IPS-11a (cell line): ENCODE measurements around the gene ACIN1.
A peak's percentile ranks its signal among the peaks of the same experiment; 100 is the strongest.

Experiments
- H3K4me3 ChIP-seq: one replicate; pipeline ENCODE4 v1.5.1; 2013; ENCODE audit warnings: low read depth, low read length, control low read depth

Gene ACIN1

GRCh38 chr14:23105348-23105824, 10.4 kb upstream of the ACIN1 start:
- no peak overlapping the region for H3K4me3 ChIP-seq

- H3K4me3 ChIP-seq = no peak within 1 kb of the TSS
Measured at GRCh38 chr14:23104591-23105347, 9.8 kb upstream of the ACIN1 start, which contains the start of gene CIROP. Gene CIROP, minus strand, starts transcription at chr14:23104989. Its CDS starts 69 bp downstream, at chr14:23104920.

GRCh38 chr14:23104070-23104590, 9.2 kb upstream of the ACIN1 start:
- H3K4me3 ChIP-seq = no peak overlapping the region

- H3K4me3 ChIP-seq = no peak overlapping the region
Measured at GRCh38 chr14:23103581-23103980, 8.6 kb upstream of the ACIN1 start.

GRCh38 chr14:23102801-23103200, 7.9 kb upstream of the ACIN1 start:
- no peak overlapping the region for H3K4me3 ChIP-seq

GRCh38 chr14:23101986-23102625, 7.2 kb upstream of the ACIN1 start:
- no peak overlapping the region for H3K4me3 ChIP-seq

- H3K4me3 ChIP-seq = no peak overlapping the region
Measured at GRCh38 chr14:23101213-23101970, 6.5 kb upstream of the ACIN1 start.

- H3K4me3 ChIP-seq = no peak overlapping the region
Measured at GRCh38 chr14:23099212-23099861, 4.4 kb upstream of the ACIN1 start.

- H3K4me3 ChIP-seq = no peak overlapping the region
Measured at GRCh38 chr14:23097786-23098185, 2.9 kb upstream of the ACIN1 start.

GRCh38 chr14:23095196-23096108, 516 bp upstream of the ACIN1 start, which contains the start of gene C14orf119:
Gene C14orf119, plus strand, starts transcription at chr14:23095505. Its CDS starts 2,154 bp downstream, at chr14:23097659.
- H3K4me3 ChIP-seq = peak within 1 kb of the TSS; percentile 99

GRCh38 chr14:23093991-23094665, 808 bp downstream of the ACIN1 start:
- H3K4me3 ChIP-seq = peak overlapping the region; percentile 99

GRCh38 chr14:23093526-23093925, 1.4 kb downstream of the ACIN1 start:
- H3K4me3 ChIP-seq = peak overlapping the region; percentile 99

- no peak overlapping the region for H3K4me3 ChIP-seq
Measured at GRCh38 chr14:23093104-23093503, 1.8 kb downstream of the ACIN1 start.

- H3K4me3 ChIP-seq = no peak overlapping the region
Measured at GRCh38 chr14:23091294-23092225, 3.4 kb downstream of the ACIN1 start.

GRCh38 chr14:23090254-23090636, 4.7 kb downstream of the ACIN1 start:
- no peak overlapping the region for H3K4me3 ChIP-seq

- H3K4me3 ChIP-seq = no peak overlapping the region
Measured at GRCh38 chr14:23089498-23090253, 5.3 kb downstream of the ACIN1 start.

- no peak overlapping the region for H3K4me3 ChIP-seq
Measured at GRCh38 chr14:23086565-23086964, 8.4 kb downstream of the ACIN1 start.
